Fibroblast of pulmonary artery (primary cell): ENCODE results near the gene TMEM234.

ENCODE experiments used
- DNase-seq: peaks from one replicate; pipeline ENCODE4 v3.0.0-alpha.2; 2010; ENCODE audit warnings: low read depth
- H3K4me3 ChIP-seq: replicated peaks from 2 replicates; pipeline ENCODE4 v1.5.1; 2011; ENCODE audit warnings: low read depth, mild to moderate bottlenecking, control low read depth, low read length, moderate library complexity
- TF ChIP-seq, protein P1 (sequence below): IDR thresholded peaks from 2 replicates; pipeline ENCODE4 v1.5.1; 2011; ENCODE audit warnings: mild to moderate bottlenecking, control low read depth, low read length, inconsistent platforms; ENCODE audit errors: missing control alignments

TMEM234 gene

DNA sequence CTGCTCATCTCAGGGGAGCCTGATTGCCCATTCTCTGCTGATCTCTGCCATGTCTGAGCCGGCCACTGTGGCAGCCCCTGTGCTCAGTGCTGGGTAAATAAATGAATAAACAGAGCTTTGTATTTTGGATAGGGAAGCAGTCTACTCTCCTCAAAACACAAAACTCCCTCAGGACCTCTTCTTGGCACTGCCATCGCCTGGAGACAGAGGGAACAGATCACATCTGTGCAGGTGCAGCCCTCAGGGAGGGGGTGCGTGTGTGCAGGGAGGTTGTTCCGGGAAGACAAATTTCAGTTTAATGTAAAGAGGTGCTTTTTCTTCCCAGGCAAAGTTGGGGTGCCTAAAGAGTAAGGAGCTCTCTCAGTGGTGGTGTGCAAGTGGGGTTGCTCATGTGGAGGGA lies 17.2 kb upstream of the TMEM234 start:
- no peak overlapping the region for H3K4me3 ChIP-seq
- DNase-seq: no peak
- TF ChIP-seq, protein P1, sequence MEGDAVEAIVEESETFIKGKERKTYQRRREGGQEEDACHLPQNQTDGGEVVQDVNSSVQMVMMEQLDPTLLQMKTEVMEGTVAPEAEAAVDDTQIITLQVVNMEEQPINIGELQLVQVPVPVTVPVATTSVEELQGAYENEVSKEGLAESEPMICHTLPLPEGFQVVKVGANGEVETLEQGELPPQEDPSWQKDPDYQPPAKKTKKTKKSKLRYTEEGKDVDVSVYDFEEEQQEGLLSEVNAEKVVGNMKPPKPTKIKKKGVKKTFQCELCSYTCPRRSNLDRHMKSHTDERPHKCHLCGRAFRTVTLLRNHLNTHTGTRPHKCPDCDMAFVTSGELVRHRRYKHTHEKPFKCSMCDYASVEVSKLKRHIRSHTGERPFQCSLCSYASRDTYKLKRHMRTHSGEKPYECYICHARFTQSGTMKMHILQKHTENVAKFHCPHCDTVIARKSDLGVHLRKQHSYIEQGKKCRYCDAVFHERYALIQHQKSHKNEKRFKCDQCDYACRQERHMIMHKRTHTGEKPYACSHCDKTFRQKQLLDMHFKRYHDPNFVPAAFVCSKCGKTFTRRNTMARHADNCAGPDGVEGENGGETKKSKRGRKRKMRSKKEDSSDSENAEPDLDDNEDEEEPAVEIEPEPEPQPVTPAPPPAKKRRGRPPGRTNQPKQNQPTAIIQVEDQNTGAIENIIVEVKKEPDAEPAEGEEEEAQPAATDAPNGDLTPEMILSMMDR: no peak

DNA sequence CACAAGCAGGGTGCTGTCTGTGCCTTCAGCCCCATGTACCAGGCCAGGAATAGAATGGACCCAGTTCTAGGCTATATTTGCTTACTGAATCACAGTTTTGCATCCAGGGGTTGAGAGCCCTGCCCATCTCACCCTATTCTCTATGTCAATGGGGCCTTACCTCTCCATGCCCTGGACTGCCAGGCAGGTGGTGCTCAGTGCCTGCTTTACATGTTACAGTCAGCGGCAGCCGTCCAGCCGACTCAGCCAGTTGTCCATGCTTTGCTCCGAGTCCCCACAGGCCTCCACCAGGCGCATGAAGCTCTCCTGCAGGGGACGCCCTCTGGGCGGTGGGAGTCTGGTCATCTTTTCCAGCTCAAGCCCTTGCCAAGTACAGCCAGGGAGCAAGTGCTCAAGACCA lies 12.6 kb upstream of the TMEM234 start:
- DNase-seq: no peak
- TF ChIP-seq, protein P1: no peak
- H3K4me3 ChIP-seq: no peak overlapping the region

DNA sequence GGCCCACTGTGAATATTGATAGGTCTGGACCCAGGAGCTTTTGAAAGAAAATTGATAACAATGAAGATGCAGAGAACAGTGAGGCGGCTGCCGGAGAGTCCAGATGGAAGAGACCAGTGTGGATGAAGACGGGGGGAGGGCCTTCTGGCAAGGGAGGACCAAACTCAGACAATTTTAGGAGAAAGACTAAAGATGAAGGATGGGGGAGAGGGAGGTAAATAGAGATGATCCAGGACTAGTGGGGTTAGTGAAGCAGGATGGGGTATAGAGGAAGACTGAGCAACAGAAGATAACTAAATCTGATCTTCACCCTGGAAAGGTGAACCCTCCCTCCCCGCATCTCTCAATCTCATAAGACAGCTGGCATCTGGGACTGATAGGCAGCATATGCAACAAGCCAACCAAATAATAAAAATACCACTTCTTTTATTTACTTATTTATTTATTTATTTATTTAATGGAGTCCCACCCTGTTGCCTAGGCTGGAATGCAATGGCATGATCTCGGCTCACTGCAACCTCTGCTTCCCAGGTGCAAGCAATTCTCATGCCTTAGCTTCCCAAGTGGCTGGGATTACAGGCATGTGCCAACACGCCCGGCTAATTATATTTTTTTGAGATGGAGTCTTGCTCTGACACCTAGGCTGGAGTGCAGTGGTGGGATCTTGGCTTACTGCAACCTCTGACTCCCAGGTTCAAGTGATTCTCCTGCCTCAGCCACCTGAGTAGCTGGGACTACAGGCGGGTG lies 10.6 kb upstream of the TMEM234 start:
- TF ChIP-seq, protein P1: no peak
- no peak overlapping the region for H3K4me3 ChIP-seq
- DNase-seq: no peak

DNA sequence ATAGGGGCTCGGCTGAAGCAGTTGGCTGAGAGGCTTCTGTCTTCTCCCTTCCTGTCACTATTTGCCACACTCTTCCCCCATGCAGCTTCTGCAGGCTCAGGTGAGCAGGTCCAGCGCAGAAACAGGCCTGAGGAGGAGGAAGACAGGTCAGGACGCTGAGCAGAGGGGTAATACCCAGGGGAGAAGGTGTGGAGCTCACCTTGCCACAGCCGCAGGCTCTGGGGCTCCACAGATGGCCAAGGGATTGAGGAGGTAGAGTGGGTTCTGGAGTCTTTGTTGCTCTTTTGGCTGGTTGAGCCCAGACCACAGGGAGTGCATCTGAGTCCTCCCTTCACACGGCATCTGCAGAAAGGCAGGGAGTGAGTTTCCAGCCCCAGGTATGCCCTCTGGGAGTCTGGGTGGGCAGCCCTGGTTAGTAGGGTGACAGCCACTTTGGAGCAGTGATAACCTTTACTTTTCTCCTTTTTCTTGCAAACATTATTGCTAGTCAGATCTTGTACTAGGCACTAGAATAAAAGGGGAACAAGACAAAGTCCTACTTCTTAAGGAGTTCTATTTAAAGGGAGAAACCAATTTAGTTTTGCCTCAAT lies 9.8 kb upstream of the TMEM234 start:
- no peak overlapping the region for H3K4me3 ChIP-seq
- DNase-seq: no peak
- TF ChIP-seq, protein P1: no peak

DNA sequence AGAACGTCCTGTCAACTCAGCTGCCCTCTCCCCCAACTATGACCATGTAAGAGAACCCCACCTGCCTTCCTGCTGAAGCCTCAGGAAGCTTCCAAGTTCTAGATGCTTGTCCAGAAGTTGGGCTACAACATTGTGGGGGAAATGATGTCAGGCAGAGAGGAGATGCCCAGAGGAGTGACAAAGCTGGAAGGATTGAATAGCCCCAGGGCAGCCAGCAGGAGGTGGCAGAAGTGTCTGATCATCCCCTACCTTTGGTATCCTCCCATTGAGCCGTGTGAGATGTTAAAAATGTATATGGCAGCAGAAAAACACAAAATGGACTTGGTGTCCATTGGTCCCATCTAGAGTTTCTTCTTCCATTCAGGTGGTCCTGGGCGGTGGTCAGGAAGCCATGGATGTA lies 6.6 kb upstream of the TMEM234 start:
- TF ChIP-seq, protein P1: no peak
- no peak overlapping the region for H3K4me3 ChIP-seq
- no peak for DNase-seq

DNA sequence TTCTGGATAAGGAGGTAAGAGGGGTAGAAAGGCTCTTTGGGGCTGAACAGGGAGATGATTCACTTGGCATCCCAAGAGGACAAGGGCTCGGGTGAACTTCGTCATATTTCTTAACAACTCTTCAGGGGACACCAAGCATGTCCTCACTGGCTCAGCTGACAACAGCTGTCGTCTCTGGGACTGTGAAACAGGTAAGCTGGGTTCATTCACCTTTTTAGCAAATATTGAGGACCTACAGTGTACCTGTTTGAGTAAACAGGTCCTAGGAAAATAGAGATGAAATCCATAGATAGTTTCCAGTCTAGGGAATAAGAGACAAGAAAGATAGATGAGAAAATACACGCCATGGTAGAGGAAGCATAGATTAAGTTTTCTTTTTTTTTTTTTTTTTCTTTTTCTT lies 2.1 kb upstream of the TMEM234 start:
- H3K4me3 ChIP-seq: no peak overlapping the region
- TF ChIP-seq, protein P1: no peak
- no peak for DNase-seq

DNA sequence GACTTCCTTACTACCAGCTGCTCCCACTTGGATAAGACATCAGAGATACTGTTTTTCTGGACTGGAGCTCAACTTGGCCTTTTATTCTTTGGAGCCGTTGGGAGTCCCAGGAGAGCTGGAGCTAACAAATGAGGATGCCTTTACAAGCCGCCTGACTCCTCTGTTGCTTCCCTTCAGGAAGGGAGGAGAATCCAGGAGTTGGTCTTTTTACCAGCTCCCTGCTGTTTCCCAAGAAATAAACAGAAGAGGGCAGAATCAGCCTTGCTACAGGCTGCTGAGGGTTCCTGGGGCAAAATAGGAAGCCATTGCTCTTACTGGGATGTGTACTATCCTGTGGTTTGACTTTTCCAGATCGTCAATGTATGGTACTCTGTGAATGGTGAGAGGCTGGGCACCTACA lies 1.5 kb upstream of the TMEM234 start:
- DNase-seq: no peak
- TF ChIP-seq, protein P1: no peak
- no peak overlapping the region for H3K4me3 ChIP-seq
